HS-5 (cell line): ENCODE data around the gene ATP2C2.
"Not testable (repeated sequence)": the region's sequence is repeated elsewhere in the genome, so short reads cannot be mapped to it uniquely, and the experiment has no call there.

Experiments
- DNase-seq: peaks from one replicate; pipeline ENCODE4 v3.0.0-alpha.2; 2012; ENCODE audit warnings: low read depth

ATP2C2 gene

GRCh38 chr16:84451010-84451676, 82.8 kb downstream of the ATP2C2 start:
- not testable (repeated sequence) for DNase-seq

- no peak for DNase-seq
Measured at GRCh38 chr16:84451781-84452180, 83.4 kb downstream of the ATP2C2 start.

GRCh38 chr16:84453061-84453752, 84.9 kb downstream of the ATP2C2 start:
- no peak for DNase-seq

- DNase-seq, result no peak
Measured at GRCh38 chr16:84454611-84455010, 86.3 kb downstream of the ATP2C2 start.

- no peak for DNase-seq
Measured at GRCh38 chr16:84455031-84455430, 86.7 kb downstream of the ATP2C2 start.

- DNase-seq, result no peak
Measured at GRCh38 chr16:84458606-84459532, 90.5 kb downstream of the ATP2C2 start.

GRCh38 chr16:84459533-84459894, 91.2 kb downstream of the ATP2C2 start:
- no peak for DNase-seq

GRCh38 chr16:84459941-84460405, 91.6 kb downstream of the ATP2C2 start:
- DNase-seq, result no peak

GRCh38 chr16:84460406-84461028, 92.2 kb downstream of the ATP2C2 start:
- DNase-seq, result no peak

- no peak for DNase-seq
Measured at GRCh38 chr16:84461029-84461412, 92.7 kb downstream of the ATP2C2 start.

- DNase-seq, result no peak
Measured at GRCh38 chr16:84461413-84462295, 93.3 kb downstream of the ATP2C2 start.

- DNase-seq, result no peak
Measured at GRCh38 chr16:84462296-84463210, 94.2 kb downstream of the ATP2C2 start.

GRCh38 chr16:84463221-84463620, 94.9 kb downstream of the ATP2C2 start:
- no peak for DNase-seq

GRCh38 chr16:84464116-84464515, 95.8 kb downstream of the ATP2C2 start:
- no peak for DNase-seq

GRCh38 chr16:84465154-84465553, 96.8 kb downstream of the ATP2C2 start:
- no peak for DNase-seq

GRCh38 chr16:84466692-84467091, 98.4 kb downstream of the ATP2C2 start:
- DNase-seq, result no peak

GRCh38 chr16:84467256-84467655, 98.9 kb downstream of the ATP2C2 start:
- DNase-seq, result no peak

GRCh38 chr16:84467709-84468108, 99.4 kb downstream of the ATP2C2 start:
- no peak for DNase-seq

- no peak for DNase-seq
Measured at GRCh38 chr16:84471316-84471715, 103.0 kb downstream of the ATP2C2 start.

GRCh38 chr16:84471966-84472365, 103.6 kb downstream of the ATP2C2 start:
- DNase-seq, result no peak
